Fibroblast of lung (primary cell): ENCODE data around the gene TLL2. TPM values are rescaled to one million over a fixed set of nuclear protein-coding genes. Genes with fewer than 3 reads are reported as not detected.

Experiments
- DNase-seq, 2 donors: peaks; one replicate each; pipeline versions ENCODE4 v3.0.0 to v3.0.0-alpha.2; 2010; ENCODE audit warnings: low read depth in 2 of 2
- H2AFZ ChIP-seq: 2 replicates; pipeline ENCODE4 v1.5.1; 2012; ENCODE audit warnings: low read length, control low read depth, inconsistent platforms
- H3K27ac ChIP-seq: 2 replicates; pipeline ENCODE4 v1.5.1; 2011; ENCODE audit warnings: low read length, control low read depth; ENCODE audit not compliant: insufficient read depth
- H3K27me3 ChIP-seq: 2 replicates; pipeline ENCODE4 v1.5.1; 2011; ENCODE audit warnings: mild to moderate bottlenecking, low read length; ENCODE audit not compliant: control insufficient read depth, insufficient read depth
- H3K36me3 ChIP-seq: 2 replicates; pipeline ENCODE4 v1.5.1; 2011; ENCODE audit warnings: low read length; ENCODE audit not compliant: control insufficient read depth, insufficient read depth
- H3K4me1 ChIP-seq: 2 replicates; pipeline ENCODE4 v1.5.1; 2011; ENCODE audit warnings: low read length; ENCODE audit not compliant: control insufficient read depth, insufficient read depth; ENCODE audit errors: extremely low read depth
- H3K4me2 ChIP-seq: 2 replicates; pipeline ENCODE4 v1.5.1; 2011; ENCODE audit warnings: low read length, control low read depth; ENCODE audit not compliant: insufficient read depth; ENCODE audit errors: extremely low read depth
- H3K4me3 ChIP-seq, 4 experiments: fragments of 200-600 bp in 1 of 4; sonication (generic) in 1 of 4; replicated peaks in 1 of 4; 2 replicates each; pipeline ENCODE4 v1.5.1; 2011 to 2016; ENCODE audit warnings: low read length in 4 of 4, low read depth in 3 of 4, mild to moderate bottlenecking in 3 of 4, control low read depth in 2 of 4, inconsistent platforms in 1 of 4, mixed read lengths in 1 of 4; ENCODE audit not compliant: insufficient read depth in 1 of 4; ENCODE audit errors: control extremely low read depth in 1 of 4
- H3K79me2 ChIP-seq: 2 replicates; pipeline ENCODE4 v1.5.1; 2012; ENCODE audit warnings: mild to moderate bottlenecking, low read length, inconsistent platforms; ENCODE audit not compliant: control insufficient read depth, insufficient read depth
- H3K9ac ChIP-seq: 2 replicates; pipeline ENCODE4 v1.5.1; 2011; ENCODE audit warnings: mild to moderate bottlenecking, low read length, control low read depth; ENCODE audit not compliant: insufficient read depth
- H3K9me3 ChIP-seq: 2 replicates; pipeline ENCODE4 v1.5.1; 2012; ENCODE audit warnings: low read depth, low read length; ENCODE audit not compliant: control insufficient read depth, insufficient read depth
- H4K20me1 ChIP-seq: 2 replicates; pipeline ENCODE4 v1.5.1; 2011; ENCODE audit warnings: low read length; ENCODE audit not compliant: control insufficient read depth, insufficient read depth; ENCODE audit errors: extremely low read depth
- CTCF ChIP-seq, 2 donors: IDR thresholded peaks in 1 of 2; conservative IDR thresholded peaks in 1 of 2; 1 replicate in 1 of 2; 2 replicates in 1 of 2; pipeline ENCODE4 v1.5.1; 2011 to 2012; ENCODE audit warnings: low read length in 2 of 2, control low read depth in 1 of 2, inconsistent platforms in 1 of 2, low read depth in 1 of 2, mild to moderate bottlenecking in 1 of 2
- EZH2 ChIP-seq: IDR thresholded peaks from 2 replicates; pipeline ENCODE4 v1.5.1; 2012; ENCODE audit warnings: low read length, control low read depth, mild to moderate bottlenecking; ENCODE audit errors: missing control alignments
- polyA plus RNA-seq, 2 donors: library from polyadenylated mRNA; depleted of rRNA in 1 of 2; stranded (reverse) in 1 of 2; unstranded in 1 of 2; fragments of >200 nt; gene quantifications; 2 replicates each; pipeline ENCODE4 v1.2.1, GENCODE V29; 2011 to 2012; ENCODE audit warnings: missing spikeins in 1 of 2
- total RNA-seq: library from RNA; depleted of rRNA; stranded (reverse); fragments of >200 nt; gene quantifications from 2 replicates; pipeline ENCODE4 v1.2.1, GENCODE V29; 2014

Gene TLL2
- total and polyA plus RNA-seq, 2 donors (not counting 1 experiment from before 2014, with no cell fraction given), result 0.05 to 0.17 TPM

DNA sequence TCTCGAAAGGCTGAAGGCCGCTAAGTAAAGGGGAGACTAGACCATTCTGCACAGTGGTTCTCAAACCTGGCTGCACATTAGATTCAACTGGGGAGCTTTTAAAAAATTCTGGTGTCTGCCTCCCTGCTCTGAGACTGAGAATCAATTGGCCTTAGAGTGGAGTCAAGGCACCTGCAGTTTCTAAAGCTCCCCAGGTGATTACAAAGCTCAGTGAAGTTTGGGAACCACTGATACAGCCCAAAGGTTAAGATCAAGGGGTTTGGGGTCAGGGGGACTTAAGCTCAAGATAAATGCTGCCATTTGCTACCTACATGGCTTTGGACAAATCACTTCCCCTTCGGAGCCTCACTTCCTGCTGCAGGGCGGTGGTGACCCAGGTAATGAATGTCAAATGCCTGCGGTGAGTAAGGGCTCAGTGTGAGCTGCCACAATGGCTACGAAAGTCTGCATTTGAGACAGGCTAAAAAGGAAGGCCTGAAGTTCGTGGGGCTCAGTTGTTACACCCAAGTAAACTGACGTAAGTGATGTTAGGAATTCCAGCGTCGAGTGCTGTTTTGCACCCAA lies 72.3 kb downstream of the TLL2 start:
- no peak overlapping the region for H3K27ac ChIP-seq
- no peak overlapping the region for H3K9ac ChIP-seq
- H2AFZ ChIP-seq, result no peak overlapping the region
- no peak for DNase-seq
- no peak overlapping the region for H3K4me2 ChIP-seq
- H3K4me3 ChIP-seq, result no peak overlapping the region
- no peaks in the 10 kb centered on the region for H3K36me3 ChIP-seq
- TF ChIP-seq EZH2 (no peak), CTCF (conservative IDR thresholded peaks at IDR 0.05 in 1 of 2, IDR thresholded peaks at IDR 0.05 in 1 of 2; ENCODE audit: low read depth in 1 of 2, low read length in 2 of 2) (no peak)
- H3K9me3 ChIP-seq, result no peaks in the 10 kb centered on the region
- no peaks in the 10 kb centered on the region for H3K4me1 ChIP-seq
- no peaks in the 10 kb centered on the region for H3K79me2 ChIP-seq
- no peaks in the 10 kb centered on the region for H3K27me3 ChIP-seq
- no peaks in the 10 kb centered on the region for H4K20me1 ChIP-seq

DNA sequence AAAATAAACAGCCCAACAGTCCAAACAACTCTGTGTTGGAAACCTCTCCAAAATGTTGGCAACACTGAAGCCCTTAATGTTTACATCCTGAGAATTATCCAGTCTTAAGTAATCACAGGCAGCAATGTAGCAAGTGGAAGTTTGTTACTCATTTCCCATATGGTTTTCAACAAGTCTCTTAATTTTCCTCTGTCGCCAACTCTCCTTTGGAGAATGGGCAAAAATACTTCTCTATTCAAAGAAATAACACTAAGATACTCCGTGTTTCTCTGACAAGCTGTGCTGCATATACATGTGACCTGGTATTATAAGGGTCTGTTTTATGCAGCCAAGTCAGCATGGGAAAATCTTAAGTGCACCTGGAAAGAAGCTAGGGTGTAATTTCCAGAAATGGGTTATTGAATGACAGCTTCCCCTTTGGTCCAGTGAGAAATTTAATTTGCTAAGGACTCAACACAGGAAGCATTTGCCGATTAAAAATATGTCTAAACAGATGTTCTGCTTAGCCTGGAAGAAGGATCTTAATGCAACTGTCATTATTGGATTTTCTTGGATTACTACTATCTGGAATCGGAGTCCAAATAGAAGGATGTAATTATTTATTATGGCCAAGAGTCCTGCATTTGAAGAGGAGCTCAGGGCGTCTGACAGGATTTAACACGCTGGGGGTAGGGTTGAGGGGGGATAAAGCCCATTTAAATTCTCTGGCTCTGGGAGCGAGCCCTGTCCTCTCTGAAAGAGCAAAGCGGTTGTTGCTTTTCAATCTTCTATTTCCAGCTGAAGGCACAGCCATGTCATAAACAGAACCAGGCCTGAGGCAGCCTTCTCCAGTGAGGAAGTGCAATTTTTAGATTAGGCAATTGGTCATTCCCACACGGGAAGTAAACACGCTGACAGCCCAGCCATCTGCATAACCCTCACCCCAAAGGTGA lies 73.1 kb downstream of the TLL2 start:
- no peaks in the 10 kb centered on the region for H3K27me3 ChIP-seq
- no peak overlapping the region for H3K9ac ChIP-seq
- H3K4me1 ChIP-seq, result no peaks in the 10 kb centered on the region
- TF ChIP-seq CTCF (conservative IDR thresholded peaks at IDR 0.05 in 1 of 2, IDR thresholded peaks at IDR 0.05 in 1 of 2; ENCODE audit: low read depth in 1 of 2, low read length in 2 of 2) (no peak), EZH2 (no peak)
- no peaks in the 10 kb centered on the region for H3K79me2 ChIP-seq
- no peak overlapping the region for H2AFZ ChIP-seq
- no peaks in the 10 kb centered on the region for H3K9me3 ChIP-seq
- no peaks in the 10 kb centered on the region for H3K36me3 ChIP-seq
- H3K27ac ChIP-seq, result no peak overlapping the region
- H3K4me2 ChIP-seq, result no peak overlapping the region
- no peaks in the 10 kb centered on the region for H4K20me1 ChIP-seq
- no peak for DNase-seq
- no peak overlapping the region for H3K4me3 ChIP-seq

- no peak for TF ChIP-seq CTCF (conservative IDR thresholded peaks at IDR 0.05 in 1 of 2, IDR thresholded peaks at IDR 0.05 in 1 of 2; ENCODE audit: low read depth in 1 of 2, low read length in 2 of 2)
- TF ChIP-seq EZH2, result no peak
- Histone ChIP-seq H3K27ac (no peak overlapping the region), H3K27me3 (no peaks in the 10 kb centered on the region), H3K9me3 (no peaks in the 10 kb centered on the region), H3K4me2 (no peak overlapping the region), H3K4me3 (no peak overlapping the region), H3K79me2 (no peaks in the 10 kb centered on the region), H4K20me1 (no peaks in the 10 kb centered on the region), H3K9ac (no peak overlapping the region), H3K4me1 (no peaks in the 10 kb centered on the region), H3K36me3 (no peaks in the 10 kb centered on the region), H2AFZ (no peak overlapping the region)
- DNase-seq, result no peak
Measured at GRCh38 chr10:96439725-96440124, 74.0 kb downstream of the TLL2 start.
